OCI-LY7 (cell line): Measurements from ENCODE around the gene ROBO3.

Experiments
- CTCF ChIP-seq: fragments of 200-600 bp; sonication (generic); conservative IDR thresholded peaks from 2 replicates; pipeline ENCODE4 v1.5.1; 2014; ENCODE audit warnings: mild to moderate bottlenecking, antibody characterized with exemption, low read length, moderate library complexity, mixed read lengths
- EZH2phosphoT487 ChIP-seq: fragments of 200-600 bp; sonication (generic); IDR thresholded peaks from 2 replicates; pipeline ENCODE4 v1.6.1; 2018; ENCODE audit warnings: low read depth, borderline replicate concordance, mild to moderate bottlenecking, mixed run types, antibody characterized with exemption, low read length, moderate library complexity, mixed read lengths

GRCh38 chr11:124841201-124841600 is 24.0 kb upstream of the ROBO3 start:
- no peak for TF ChIP-seq CTCF
- TF ChIP-seq EZH2phosphoT487: no peak
